ENCODE measurements around the gene KIFC3. TPM values are rescaled to one million over a fixed set of nuclear protein-coding genes. Genes with fewer than 3 reads are reported as not detected.
"Not testable (repeated sequence)": the region's sequence is repeated elsewhere in the genome, so short reads cannot be mapped to it uniquely, and the experiment has no call there.

Gene KIFC3, protein sequence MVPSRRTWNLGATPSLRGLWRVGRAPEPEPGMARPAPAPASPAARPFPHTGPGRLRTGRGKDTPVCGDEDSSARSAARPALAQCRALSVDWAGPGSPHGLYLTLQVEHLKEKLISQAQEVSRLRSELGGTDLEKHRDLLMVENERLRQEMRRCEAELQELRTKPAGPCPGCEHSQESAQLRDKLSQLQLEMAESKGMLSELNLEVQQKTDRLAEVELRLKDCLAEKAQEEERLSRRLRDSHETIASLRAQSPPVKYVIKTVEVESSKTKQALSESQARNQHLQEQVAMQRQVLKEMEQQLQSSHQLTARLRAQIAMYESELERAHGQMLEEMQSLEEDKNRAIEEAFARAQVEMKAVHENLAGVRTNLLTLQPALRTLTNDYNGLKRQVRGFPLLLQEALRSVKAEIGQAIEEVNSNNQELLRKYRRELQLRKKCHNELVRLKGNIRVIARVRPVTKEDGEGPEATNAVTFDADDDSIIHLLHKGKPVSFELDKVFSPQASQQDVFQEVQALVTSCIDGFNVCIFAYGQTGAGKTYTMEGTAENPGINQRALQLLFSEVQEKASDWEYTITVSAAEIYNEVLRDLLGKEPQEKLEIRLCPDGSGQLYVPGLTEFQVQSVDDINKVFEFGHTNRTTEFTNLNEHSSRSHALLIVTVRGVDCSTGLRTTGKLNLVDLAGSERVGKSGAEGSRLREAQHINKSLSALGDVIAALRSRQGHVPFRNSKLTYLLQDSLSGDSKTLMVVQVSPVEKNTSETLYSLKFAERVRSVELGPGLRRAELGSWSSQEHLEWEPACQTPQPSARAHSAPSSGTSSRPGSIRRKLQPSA
- total RNA-seq (109 TPM), polyA plus RNA-seq (ENCODE audit: insufficient read depth, low read depth, low replicate concordance) (74.9 TPM)
- long read RNA-seq, donor 1, partial matches to known transcripts = 0 of 3 reads
- long read RNA-seq, donor 1, other reads (novel, unspliced or antisense) = 0 of 3 reads
- long read RNA-seq, donor 2, transcript KIFC3-235 (1 exons, 2,393 nt) = major isoform, 7 of 11 reads
- long read RNA-seq, donor 2, partial matches to known transcripts = 0 of 11 reads
- long read RNA-seq, donor 2, other reads (novel, unspliced or antisense) = 0 of 11 reads
- long read RNA-seq, donor 3, partial matches to known transcripts = 0 of 3 reads
- long read RNA-seq, donor 3, other reads (novel, unspliced or antisense) = 0 of 3 reads
- long read RNA-seq, donor 4, transcript KIFC3-203 (20 exons, 3,379 nt) = major isoform, 5 of 9 reads
- long read RNA-seq, donor 4, partial matches to known transcripts = 0 of 9 reads
- long read RNA-seq, donor 4, other reads (novel, unspliced or antisense) = 0 of 9 reads
- long read RNA-seq, donor 5 = 0 reads
- long read RNA-seq, donor 6, partial matches to known transcripts = 0 of 4 reads
- long read RNA-seq, donor 6, other reads (novel, unspliced or antisense) = 0 of 4 reads
- long read RNA-seq, donor 7, transcript KIFC3-203 (20 exons, 3,379 nt) = major isoform, 39 of 202 reads
- long read RNA-seq, donor 7, partial matches to known transcripts = 55 of 202 reads
- long read RNA-seq, donor 7, other reads (novel, unspliced or antisense) = 101 of 202 reads
- long read RNA-seq, donor 8, partial matches to known transcripts = 0 of 7 reads
- long read RNA-seq, donor 8, other reads (novel, unspliced or antisense) = 0 of 7 reads
- long read RNA-seq, donor 9, partial matches to known transcripts = 12 of 14 reads
- long read RNA-seq, donor 9, other reads (novel, unspliced or antisense) = 0 of 14 reads
- long read RNA-seq, donor 10, transcript KIFC3-235 (1 exons, 2,393 nt) = major isoform, 6 of 9 reads
- long read RNA-seq, donor 10, partial matches to known transcripts = 0 of 9 reads
- long read RNA-seq, donor 10, other reads (novel, unspliced or antisense) = 0 of 9 reads

DNA sequence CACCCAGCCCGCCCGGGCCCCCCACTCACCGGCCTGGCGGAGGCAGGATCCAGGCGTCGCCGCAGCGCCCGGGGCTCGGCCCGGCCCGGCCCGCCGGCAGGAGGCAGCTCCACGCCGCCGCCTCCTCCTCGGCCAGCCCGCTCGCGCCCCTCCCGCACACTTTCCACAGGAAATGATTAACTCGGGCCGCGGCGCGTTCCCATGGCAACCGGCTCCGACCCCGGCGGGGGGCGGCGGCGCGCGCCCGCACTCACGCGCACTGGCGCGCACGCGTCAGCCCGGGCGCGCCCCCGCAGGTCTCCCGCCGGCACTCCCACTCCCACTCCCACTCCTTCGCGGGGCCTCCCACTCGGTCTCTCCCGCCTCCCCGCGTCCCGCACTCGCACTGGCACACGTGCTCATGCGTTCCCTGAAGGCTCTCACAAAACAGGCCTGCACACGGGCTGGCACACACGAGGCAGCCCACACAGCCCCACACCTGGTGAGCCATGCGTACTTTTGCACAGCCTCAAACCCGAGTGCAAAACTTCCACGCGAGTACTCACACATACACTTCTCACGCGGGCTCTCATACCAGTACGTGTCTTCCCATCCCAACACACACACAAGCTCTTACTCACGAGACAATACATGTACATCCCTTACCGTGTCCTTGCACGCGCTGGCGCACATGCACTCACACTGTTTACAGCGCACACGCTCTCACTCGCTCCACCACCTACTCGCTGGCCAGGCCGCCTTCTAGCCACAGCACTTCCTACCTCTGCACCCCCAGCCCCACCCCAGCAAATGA is at the start of gene KIFC3:
TSS of gene KIFC3 (minus strand) at position 151 of the 793 bp plus-strand sequence. CDS start 4,248 bp downstream, outside the sequence.
- Histone ChIP-seq H3K9me3 (ENCODE audit: control insufficient read depth in 2 of 3, insufficient read depth in 1 of 3, low read length in 3 of 3) (no peaks in the 10 kb centered on the region), H3K36me3 (ENCODE audit: control insufficient read depth in 2 of 3, insufficient read depth in 3 of 3, low read length in 3 of 3) (no peaks in the 10 kb centered on the region), H3K9ac (ENCODE audit: low read length in 3 of 3) (peak within 1 kb of the TSS; percentile 31 to 93 (median 90)), H3K27me3 (ENCODE audit: control insufficient read depth, insufficient read depth, low read length) (no peaks in the 10 kb centered on the region), H3K27ac (ENCODE audit: low read depth in 2 of 2, low read length in 2 of 2) (peak within 1 kb of the TSS; percentile 95 to 97), H3K4me1 (ENCODE audit: control insufficient read depth in 2 of 3, insufficient read depth in 2 of 3, low read depth in 1 of 3, low read length in 3 of 3) (peaks cover 8 to 52% (median 27%) of the 10 kb centered on the region in 3 donors), H3K4me3 (ENCODE audit: low read length in 3 of 3) (peak within 1 kb of the TSS; percentile 43 to 84 (median 60))
- intact Hi-C loops (cut with DNase I) = no loop called here
- no peak for FAIRE-seq
- TF ChIP-seq, protein P1, sequence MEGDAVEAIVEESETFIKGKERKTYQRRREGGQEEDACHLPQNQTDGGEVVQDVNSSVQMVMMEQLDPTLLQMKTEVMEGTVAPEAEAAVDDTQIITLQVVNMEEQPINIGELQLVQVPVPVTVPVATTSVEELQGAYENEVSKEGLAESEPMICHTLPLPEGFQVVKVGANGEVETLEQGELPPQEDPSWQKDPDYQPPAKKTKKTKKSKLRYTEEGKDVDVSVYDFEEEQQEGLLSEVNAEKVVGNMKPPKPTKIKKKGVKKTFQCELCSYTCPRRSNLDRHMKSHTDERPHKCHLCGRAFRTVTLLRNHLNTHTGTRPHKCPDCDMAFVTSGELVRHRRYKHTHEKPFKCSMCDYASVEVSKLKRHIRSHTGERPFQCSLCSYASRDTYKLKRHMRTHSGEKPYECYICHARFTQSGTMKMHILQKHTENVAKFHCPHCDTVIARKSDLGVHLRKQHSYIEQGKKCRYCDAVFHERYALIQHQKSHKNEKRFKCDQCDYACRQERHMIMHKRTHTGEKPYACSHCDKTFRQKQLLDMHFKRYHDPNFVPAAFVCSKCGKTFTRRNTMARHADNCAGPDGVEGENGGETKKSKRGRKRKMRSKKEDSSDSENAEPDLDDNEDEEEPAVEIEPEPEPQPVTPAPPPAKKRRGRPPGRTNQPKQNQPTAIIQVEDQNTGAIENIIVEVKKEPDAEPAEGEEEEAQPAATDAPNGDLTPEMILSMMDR (IDR thresholded peaks at IDR 0.05; ENCODE audit: borderline replicate concordance, extremely low read depth, insufficient read depth) = peak; percentile 16
- peak; percentile 83 to 95 (median 90) for DNase-seq

DNA sequence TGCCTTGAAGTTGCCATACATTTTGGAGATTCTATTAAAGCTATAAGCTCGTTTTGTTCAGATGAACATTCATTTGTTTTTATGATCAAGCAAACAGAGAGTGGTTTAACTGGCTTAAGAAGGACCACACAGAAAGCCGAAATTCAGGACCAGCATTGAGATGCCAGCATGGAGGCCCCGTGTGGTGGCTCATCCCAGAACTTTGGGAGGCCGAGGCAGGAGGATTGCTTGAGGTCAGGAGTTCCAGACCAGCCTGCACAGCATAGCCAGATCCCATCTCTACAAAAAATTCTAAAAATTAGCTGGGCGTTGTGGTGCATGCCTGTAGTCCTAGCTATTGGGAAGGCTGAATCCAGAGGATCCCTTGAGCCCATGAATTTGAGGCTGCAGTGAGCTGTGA is 45.9 kb upstream of the KIFC3 start:
- DNase-seq (no peak), FAIRE-seq (no peak)
- Histone ChIP-seq H3K27me3 (ENCODE audit: control insufficient read depth, insufficient read depth, low read length) (no peaks in the 10 kb centered on the region), H3K36me3 (ENCODE audit: control insufficient read depth in 2 of 3, insufficient read depth in 3 of 3, low read length in 3 of 3) (no peaks in the 10 kb centered on the region), H3K9me3 (ENCODE audit: control insufficient read depth in 2 of 3, insufficient read depth in 1 of 3, low read length in 3 of 3) (no peaks in the 10 kb centered on the region), H3K9ac (ENCODE audit: low read length in 3 of 3) (no peak overlapping the region), H3K4me1 (ENCODE audit: control insufficient read depth in 2 of 3, insufficient read depth in 2 of 3, low read depth in 1 of 3, low read length in 3 of 3) (peaks cover 0 to 10% (median 3%) of the 10 kb centered on the region in 3 donors), H3K4me3 (ENCODE audit: low read length in 3 of 3) (no peak overlapping the region), H3K27ac (ENCODE audit: low read depth in 2 of 2, low read length in 2 of 2) (no peak overlapping the region)
- TF ChIP-seq, protein P1 (IDR thresholded peaks at IDR 0.05; ENCODE audit: borderline replicate concordance, extremely low read depth, insufficient read depth) = no peak
- intact Hi-C loops (cut with DNase I) = no loop called here

DNA sequence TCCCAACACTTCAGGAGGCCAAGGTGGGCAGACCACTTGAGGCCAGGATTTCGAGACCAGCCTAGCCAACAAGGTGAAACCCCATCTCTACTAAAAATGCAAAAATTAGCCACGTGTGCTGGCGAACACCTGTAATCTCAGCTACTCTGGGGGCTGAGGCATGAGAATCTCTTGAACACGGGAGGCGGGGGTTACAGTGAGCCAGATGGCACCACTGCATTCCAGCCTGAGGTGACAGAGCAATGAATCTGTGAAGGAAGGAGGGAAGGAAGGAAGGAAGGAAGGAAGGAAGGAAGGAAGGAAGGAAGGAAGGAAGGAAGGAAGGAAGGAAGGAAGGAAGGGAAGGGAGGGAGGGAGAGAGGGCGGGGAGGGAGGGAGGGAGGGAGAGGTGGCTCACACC is 44.6 kb upstream of the KIFC3 start:
- H3K4me3 ChIP-seq (ENCODE audit: low read length in 3 of 3); H3K36me3 ChIP-seq (ENCODE audit: control insufficient read depth in 2 of 3, insufficient read depth in 3 of 3, low read length in 3 of 3); H3K27me3 ChIP-seq (ENCODE audit: control insufficient read depth, insufficient read depth, low read length); H3K27ac ChIP-seq (ENCODE audit: low read depth in 2 of 2, low read length in 2 of 2); FAIRE-seq; intact Hi-C loops (cut with DNase I); H3K9ac ChIP-seq (ENCODE audit: low read length in 3 of 3); H3K9me3 ChIP-seq (ENCODE audit: control insufficient read depth in 2 of 3, insufficient read depth in 1 of 3, low read length in 3 of 3); DNase-seq: not testable (repeated sequence)
- H3K4me1 ChIP-seq (ENCODE audit: control insufficient read depth in 2 of 3, insufficient read depth in 2 of 3, low read depth in 1 of 3, low read length in 3 of 3) = peaks cover 3 to 10% (median 3%) of the 10 kb centered on the region in 3 donors

Data from kidney (tissue), 22 donors.